NCI-H1436 treated with DMSO at 0.1 percent for 48 hours (cell line): ENCODE data around the gene RHOJ.

ENCODE experiments used
- DNase-seq: peaks from one replicate; lab custom pipeline; 2025; lab: John Stamatoyannopoulos, UW

RHOJ gene

GRCh38 chr14:63205866-63206265, 1.6 kb downstream of the RHOJ start:
- DNase-seq = no peak

GRCh38 chr14:63209160-63209559, 4.9 kb downstream of the RHOJ start:
- DNase-seq = no peak

- no peak for DNase-seq
Measured at GRCh38 chr14:63210812-63211211, 6.6 kb downstream of the RHOJ start.

- DNase-seq = no peak
Measured at GRCh38 chr14:63212209-63212608, 8.0 kb downstream of the RHOJ start.

GRCh38 chr14:63212776-63213500, 8.7 kb downstream of the RHOJ start:
- DNase-seq = no peak

- no peak for DNase-seq
Measured at GRCh38 chr14:63214417-63215196, 10.4 kb downstream of the RHOJ start.

GRCh38 chr14:63220526-63220925, 16.3 kb downstream of the RHOJ start:
- DNase-seq = no peak

GRCh38 chr14:63223596-63223995, 19.4 kb downstream of the RHOJ start:
- no peak for DNase-seq

- no peak for DNase-seq
Measured at GRCh38 chr14:63224196-63224595, 20.0 kb downstream of the RHOJ start.

- no peak for DNase-seq
Measured at GRCh38 chr14:63228217-63228616, 24.0 kb downstream of the RHOJ start.

GRCh38 chr14:63229330-63230059, 25.3 kb downstream of the RHOJ start:
- DNase-seq = no peak

- no peak for DNase-seq
Measured at GRCh38 chr14:63231766-63232165, 27.5 kb downstream of the RHOJ start.

GRCh38 chr14:63237791-63238190, 33.5 kb downstream of the RHOJ start:
- DNase-seq = no peak

GRCh38 chr14:63240221-63240620, 36.0 kb downstream of the RHOJ start:
- DNase-seq = no peak

- no peak for DNase-seq
Measured at GRCh38 chr14:63241096-63241495, 36.9 kb downstream of the RHOJ start.

GRCh38 chr14:63243646-63244045, 39.4 kb downstream of the RHOJ start:
- DNase-seq = no peak

- DNase-seq = no peak
Measured at GRCh38 chr14:63245893-63246292, 41.6 kb downstream of the RHOJ start.

GRCh38 chr14:63248211-63248610, 44.0 kb downstream of the RHOJ start:
- DNase-seq = no peak

- DNase-seq = no peak
Measured at GRCh38 chr14:63249092-63249491, 44.8 kb downstream of the RHOJ start.

- DNase-seq = no peak
Measured at GRCh38 chr14:63257299-63257698, 53.1 kb downstream of the RHOJ start.

- DNase-seq = no peak
Measured at GRCh38 chr14:63262446-63262845, 58.2 kb downstream of the RHOJ start.

GRCh38 chr14:63266106-63266505, 61.9 kb downstream of the RHOJ start:
- DNase-seq = no peak

GRCh38 chr14:63267171-63267570, 62.9 kb downstream of the RHOJ start:
- DNase-seq = no peak
